HEK293 (cell line): Measurements from ENCODE around the gene EARS2.

Source experiments
- HOXC10 ChIP-seq: sonication (generic); formaldehyde crosslinking; IDR thresholded peaks from 2 replicates; pipeline ENCODE4 v1.8.1; 2023; ENCODE audit warnings: mild to moderate bottlenecking, missing genetic modification reagents
- RBAK ChIP-seq: fragments of 450-650 bp; formaldehyde crosslinking; IDR thresholded peaks from 2 replicates; pipeline ENCODE4 v1.5.1; 2016; ENCODE audit warnings: missing biosample characterization, missing genetic modification characterization
- WT1 ChIP-seq: fragments of 450-650 bp; formaldehyde crosslinking; IDR thresholded peaks from 2 replicates; pipeline ENCODE4 v1.5.1; 2016; ENCODE audit warnings: missing biosample characterization, missing genetic modification characterization
- ZNF112 ChIP-seq: fragments of 450-650 bp; formaldehyde crosslinking; IDR thresholded peaks from 2 replicates; pipeline ENCODE4 v1.5.0; 2017; ENCODE audit warnings: missing biosample characterization, missing genetic modification characterization
- ZNF311 ChIP-seq: fragments of 450-650 bp; formaldehyde crosslinking; IDR thresholded peaks from 2 replicates; pipeline ENCODE4 v1.5.1; 2017; ENCODE audit warnings: missing biosample characterization, missing genetic modification characterization, borderline replicate concordance
- ZNF510 ChIP-seq: fragments of 450-650 bp; formaldehyde crosslinking; IDR thresholded peaks from 2 replicates; pipeline ENCODE4 v1.5.1; 2018; ENCODE audit warnings: mild to moderate bottlenecking, missing genetic modification characterization, missing biosample characterization; ENCODE audit not compliant: insufficient replicate concordance
- ZNF561 ChIP-seq: fragments of 450-650 bp; IDR thresholded peaks from 2 replicates; pipeline ENCODE4 v1.5.1; 2018; ENCODE audit warnings: missing biosample characterization, missing genetic modification characterization, borderline replicate concordance
- ZXDB ChIP-seq: fragments of 450-650 bp; formaldehyde crosslinking; IDR thresholded peaks from 2 replicates; pipeline ENCODE4 v1.5.1; 2016; ENCODE audit warnings: missing biosample characterization, missing genetic modification characterization
- TF ChIP-seq, protein P1 (sequence below): fragments of 450-650 bp; formaldehyde crosslinking; IDR thresholded peaks from 2 replicates; pipeline ENCODE4 v1.5.1; 2016; ENCODE audit warnings: missing biosample characterization, missing genetic modification characterization
- TF ChIP-seq, protein P2 (sequence below): fragments of 450-650 bp; formaldehyde crosslinking; IDR thresholded peaks from 2 replicates; pipeline ENCODE4 v1.5.1; 2016; ENCODE audit warnings: missing biosample characterization, missing genetic modification characterization
- TF ChIP-seq, protein P3 (sequence below): fragments of 450-650 bp; formaldehyde crosslinking; IDR thresholded peaks from 2 replicates; pipeline ENCODE4 v1.5.1; 2016; ENCODE audit warnings: missing biosample characterization, missing genetic modification characterization
- TF ChIP-seq, protein P4 (sequence below): sonication (generic); formaldehyde crosslinking; IDR thresholded peaks from 2 replicates; pipeline ENCODE4 v1.8.1; 2022; ENCODE audit warnings: mild to moderate bottlenecking, moderate library complexity, missing genetic modification reagents

DNA sequence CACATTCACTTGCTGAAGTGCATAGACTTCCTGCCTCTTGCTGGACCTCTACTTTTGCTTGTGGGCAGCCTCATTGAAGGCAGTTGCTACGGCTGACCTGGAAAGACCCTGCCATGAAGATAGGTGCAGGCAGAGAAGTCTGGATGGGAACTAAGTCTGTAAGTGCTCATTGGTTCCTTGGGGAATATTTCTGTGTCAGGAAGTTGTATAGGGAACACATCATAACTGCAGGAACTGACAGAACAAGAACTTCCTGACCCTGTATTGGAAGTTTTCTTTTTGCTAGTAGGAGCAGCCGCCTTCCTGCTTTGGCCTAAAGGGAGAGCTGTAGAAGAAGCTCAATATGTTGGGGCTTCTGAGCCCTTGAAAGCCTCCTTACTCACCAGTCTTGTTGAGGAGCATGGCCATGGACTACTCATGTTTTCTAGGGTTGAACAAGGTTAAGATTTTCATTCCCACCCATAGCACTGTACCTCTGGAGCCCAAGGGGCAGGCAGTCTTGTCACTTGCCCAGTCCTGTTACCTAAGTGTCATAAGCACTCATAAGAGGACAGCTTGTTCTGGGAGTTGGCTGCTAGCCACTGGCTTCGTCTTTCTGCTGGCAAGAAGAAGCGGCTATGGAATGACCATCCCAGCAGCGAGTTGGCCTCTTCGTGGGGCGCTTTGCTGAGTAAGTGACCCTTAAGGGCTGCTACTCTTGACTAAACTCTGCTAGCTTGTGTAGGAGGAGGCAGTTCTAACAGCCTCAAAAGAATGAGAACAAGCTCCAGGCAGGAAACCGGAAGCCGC, 7.6 kb upstream of the EARS2 start:
- TF ChIP-seq, protein P1, sequence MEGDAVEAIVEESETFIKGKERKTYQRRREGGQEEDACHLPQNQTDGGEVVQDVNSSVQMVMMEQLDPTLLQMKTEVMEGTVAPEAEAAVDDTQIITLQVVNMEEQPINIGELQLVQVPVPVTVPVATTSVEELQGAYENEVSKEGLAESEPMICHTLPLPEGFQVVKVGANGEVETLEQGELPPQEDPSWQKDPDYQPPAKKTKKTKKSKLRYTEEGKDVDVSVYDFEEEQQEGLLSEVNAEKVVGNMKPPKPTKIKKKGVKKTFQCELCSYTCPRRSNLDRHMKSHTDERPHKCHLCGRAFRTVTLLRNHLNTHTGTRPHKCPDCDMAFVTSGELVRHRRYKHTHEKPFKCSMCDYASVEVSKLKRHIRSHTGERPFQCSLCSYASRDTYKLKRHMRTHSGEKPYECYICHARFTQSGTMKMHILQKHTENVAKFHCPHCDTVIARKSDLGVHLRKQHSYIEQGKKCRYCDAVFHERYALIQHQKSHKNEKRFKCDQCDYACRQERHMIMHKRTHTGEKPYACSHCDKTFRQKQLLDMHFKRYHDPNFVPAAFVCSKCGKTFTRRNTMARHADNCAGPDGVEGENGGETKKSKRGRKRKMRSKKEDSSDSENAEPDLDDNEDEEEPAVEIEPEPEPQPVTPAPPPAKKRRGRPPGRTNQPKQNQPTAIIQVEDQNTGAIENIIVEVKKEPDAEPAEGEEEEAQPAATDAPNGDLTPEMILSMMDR (tag by site-specific recombination): no peak
- TF ChIP-seq ZNF510 (no peak), HOXC10 (no peak), WT1 (tag by site-specific recombination) (no peak), ZNF112 (tag by site-specific recombination) (no peak), ZNF311 (tag by site-specific recombination) (no peak), ZXDB (tag by site-specific recombination) (no peak), RBAK (tag by site-specific recombination) (no peak), ZNF561 (tag by site-specific recombination) (no peak)
- TF ChIP-seq, protein P2, sequence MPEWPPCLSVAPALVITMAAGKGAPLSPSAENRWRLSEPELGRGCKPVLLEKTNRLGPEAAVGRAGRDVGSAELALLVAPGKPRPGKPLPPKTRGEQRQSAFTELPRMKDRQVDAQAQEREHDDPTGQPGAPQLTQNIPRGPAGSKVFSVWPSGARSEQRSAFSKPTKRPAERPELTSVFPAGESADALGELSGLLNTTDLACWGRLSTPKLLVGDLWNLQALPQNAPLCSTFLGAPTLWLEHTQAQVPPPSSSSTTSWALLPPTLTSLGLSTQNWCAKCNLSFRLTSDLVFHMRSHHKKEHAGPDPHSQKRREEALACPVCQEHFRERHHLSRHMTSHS (tag by site-specific recombination): no peak
- TF ChIP-seq, protein P3, sequence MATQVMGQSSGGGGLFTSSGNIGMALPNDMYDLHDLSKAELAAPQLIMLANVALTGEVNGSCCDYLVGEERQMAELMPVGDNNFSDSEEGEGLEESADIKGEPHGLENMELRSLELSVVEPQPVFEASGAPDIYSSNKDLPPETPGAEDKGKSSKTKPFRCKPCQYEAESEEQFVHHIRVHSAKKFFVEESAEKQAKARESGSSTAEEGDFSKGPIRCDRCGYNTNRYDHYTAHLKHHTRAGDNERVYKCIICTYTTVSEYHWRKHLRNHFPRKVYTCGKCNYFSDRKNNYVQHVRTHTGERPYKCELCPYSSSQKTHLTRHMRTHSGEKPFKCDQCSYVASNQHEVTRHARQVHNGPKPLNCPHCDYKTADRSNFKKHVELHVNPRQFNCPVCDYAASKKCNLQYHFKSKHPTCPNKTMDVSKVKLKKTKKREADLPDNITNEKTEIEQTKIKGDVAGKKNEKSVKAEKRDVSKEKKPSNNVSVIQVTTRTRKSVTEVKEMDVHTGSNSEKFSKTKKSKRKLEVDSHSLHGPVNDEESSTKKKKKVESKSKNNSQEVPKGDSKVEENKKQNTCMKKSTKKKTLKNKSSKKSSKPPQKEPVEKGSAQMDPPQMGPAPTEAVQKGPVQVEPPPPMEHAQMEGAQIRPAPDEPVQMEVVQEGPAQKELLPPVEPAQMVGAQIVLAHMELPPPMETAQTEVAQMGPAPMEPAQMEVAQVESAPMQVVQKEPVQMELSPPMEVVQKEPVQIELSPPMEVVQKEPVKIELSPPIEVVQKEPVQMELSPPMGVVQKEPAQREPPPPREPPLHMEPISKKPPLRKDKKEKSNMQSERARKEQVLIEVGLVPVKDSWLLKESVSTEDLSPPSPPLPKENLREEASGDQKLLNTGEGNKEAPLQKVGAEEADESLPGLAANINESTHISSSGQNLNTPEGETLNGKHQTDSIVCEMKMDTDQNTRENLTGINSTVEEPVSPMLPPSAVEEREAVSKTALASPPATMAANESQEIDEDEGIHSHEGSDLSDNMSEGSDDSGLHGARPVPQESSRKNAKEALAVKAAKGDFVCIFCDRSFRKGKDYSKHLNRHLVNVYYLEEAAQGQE (tag by site-specific recombination): no peak
- TF ChIP-seq, protein P4, sequence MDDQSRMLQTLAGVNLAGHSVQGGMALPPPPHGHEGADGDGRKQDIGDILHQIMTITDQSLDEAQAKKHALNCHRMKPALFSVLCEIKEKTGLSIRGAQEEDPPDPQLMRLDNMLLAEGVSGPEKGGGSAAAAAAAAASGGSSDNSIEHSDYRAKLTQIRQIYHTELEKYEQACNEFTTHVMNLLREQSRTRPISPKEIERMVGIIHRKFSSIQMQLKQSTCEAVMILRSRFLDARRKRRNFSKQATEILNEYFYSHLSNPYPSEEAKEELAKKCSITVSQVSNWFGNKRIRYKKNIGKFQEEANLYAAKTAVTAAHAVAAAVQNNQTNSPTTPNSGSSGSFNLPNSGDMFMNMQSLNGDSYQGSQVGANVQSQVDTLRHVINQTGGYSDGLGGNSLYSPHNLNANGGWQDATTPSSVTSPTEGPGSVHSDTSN (CRISPR knock-in tag): no peak
